Peyer's patch (tissue), 4 donors: Measurements from ENCODE around the gene EVC2.

Experiments
- POLR2A ChIP-seq, 2 donors: fragments of 450-650 bp; IDR thresholded peaks; one replicate each; pipeline ENCODE4 v1.5.1; 2017; ENCODE audit warnings: antibody characterized with exemption in 2 of 2, mild to moderate bottlenecking in 2 of 2, moderate library complexity in 2 of 2
- TF ChIP-seq, protein P1 (sequence below), 6 experiments: fragments of 450-650 bp in 4 of 6; fragments of 200-600 bp in 2 of 6; sonication (generic) in 1 of 6; IDR thresholded peaks; one replicate each; pipeline ENCODE4 v1.5.1; 2017 to 2019; ENCODE audit warnings: antibody characterized with exemption in 6 of 6, mild to moderate bottlenecking in 3 of 6, moderate library complexity in 1 of 6

- no peak for TF ChIP-seq POLR2A (IDR thresholded peaks at IDR 0.05)
- TF ChIP-seq, protein P1, sequence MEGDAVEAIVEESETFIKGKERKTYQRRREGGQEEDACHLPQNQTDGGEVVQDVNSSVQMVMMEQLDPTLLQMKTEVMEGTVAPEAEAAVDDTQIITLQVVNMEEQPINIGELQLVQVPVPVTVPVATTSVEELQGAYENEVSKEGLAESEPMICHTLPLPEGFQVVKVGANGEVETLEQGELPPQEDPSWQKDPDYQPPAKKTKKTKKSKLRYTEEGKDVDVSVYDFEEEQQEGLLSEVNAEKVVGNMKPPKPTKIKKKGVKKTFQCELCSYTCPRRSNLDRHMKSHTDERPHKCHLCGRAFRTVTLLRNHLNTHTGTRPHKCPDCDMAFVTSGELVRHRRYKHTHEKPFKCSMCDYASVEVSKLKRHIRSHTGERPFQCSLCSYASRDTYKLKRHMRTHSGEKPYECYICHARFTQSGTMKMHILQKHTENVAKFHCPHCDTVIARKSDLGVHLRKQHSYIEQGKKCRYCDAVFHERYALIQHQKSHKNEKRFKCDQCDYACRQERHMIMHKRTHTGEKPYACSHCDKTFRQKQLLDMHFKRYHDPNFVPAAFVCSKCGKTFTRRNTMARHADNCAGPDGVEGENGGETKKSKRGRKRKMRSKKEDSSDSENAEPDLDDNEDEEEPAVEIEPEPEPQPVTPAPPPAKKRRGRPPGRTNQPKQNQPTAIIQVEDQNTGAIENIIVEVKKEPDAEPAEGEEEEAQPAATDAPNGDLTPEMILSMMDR (IDR thresholded peaks at IDR 0.05) = no peak
Measured at GRCh38 chr4:5528031-5528436, 180.3 kb downstream of the EVC2 start.
